Measurements from ENCODE around the gene WFDC10A.
A peak's percentile ranks its signal among the peaks of the same experiment; 100 is the strongest.

Gene WFDC10A

DNA sequence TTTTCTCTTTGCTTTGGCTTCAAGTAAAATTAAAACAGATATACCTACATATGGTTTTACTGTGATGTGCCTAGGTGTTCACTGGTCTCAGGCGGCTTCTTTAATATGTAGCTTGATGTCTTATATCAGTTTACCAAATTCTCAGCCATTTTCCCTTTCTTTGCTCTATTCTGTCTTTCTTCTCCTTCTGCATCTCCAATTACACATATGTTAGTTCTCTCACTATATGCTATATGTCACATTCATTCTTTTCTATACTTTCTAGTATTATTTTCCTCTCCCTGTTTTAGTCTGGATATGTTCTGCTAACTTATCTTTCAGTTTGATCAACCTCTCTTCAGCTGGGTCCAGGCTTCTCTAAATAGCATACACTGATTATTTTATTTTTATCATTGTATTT lies 36.0 kb upstream of the WFDC10A start:
- no peak for DNase-seq (ENCODE audit: low read depth in 2 of 2)
- TF ChIP-seq, protein P1, sequence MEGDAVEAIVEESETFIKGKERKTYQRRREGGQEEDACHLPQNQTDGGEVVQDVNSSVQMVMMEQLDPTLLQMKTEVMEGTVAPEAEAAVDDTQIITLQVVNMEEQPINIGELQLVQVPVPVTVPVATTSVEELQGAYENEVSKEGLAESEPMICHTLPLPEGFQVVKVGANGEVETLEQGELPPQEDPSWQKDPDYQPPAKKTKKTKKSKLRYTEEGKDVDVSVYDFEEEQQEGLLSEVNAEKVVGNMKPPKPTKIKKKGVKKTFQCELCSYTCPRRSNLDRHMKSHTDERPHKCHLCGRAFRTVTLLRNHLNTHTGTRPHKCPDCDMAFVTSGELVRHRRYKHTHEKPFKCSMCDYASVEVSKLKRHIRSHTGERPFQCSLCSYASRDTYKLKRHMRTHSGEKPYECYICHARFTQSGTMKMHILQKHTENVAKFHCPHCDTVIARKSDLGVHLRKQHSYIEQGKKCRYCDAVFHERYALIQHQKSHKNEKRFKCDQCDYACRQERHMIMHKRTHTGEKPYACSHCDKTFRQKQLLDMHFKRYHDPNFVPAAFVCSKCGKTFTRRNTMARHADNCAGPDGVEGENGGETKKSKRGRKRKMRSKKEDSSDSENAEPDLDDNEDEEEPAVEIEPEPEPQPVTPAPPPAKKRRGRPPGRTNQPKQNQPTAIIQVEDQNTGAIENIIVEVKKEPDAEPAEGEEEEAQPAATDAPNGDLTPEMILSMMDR (IDR thresholded peaks at IDR 0.05; ENCODE audit: low read depth, low read length), result no peak
- H3K4me3 ChIP-seq (replicated peaks in 1 of 2; ENCODE audit: low read depth in 2 of 2, low read length in 2 of 2), result no peak overlapping the region

DNA sequence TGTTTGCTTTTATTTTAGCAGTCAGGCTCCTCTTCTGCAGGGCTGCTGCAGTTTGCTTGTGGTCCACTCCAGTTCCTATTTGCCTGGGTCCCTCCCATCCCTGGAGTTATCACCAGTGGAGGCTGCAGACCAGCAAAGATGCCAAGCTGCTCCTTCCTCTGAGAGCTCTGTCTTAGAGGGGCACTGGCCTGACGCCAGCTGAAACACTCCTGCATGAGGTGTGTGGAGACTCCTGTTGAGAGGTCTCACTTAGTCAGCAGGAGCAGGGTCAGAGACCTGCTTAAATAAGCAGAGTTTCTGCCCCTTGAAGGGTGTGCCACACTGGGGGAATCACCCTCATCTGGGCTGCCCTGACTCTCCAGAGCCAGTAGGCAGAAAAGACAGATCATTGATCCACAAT lies 34.3 kb upstream of the WFDC10A start:
- H3K4me3 ChIP-seq (replicated peaks in 1 of 2; ENCODE audit: low read depth in 2 of 2, low read length in 2 of 2), result no peak overlapping the region
- TF ChIP-seq, protein P1 (IDR thresholded peaks at IDR 0.05; ENCODE audit: low read depth, low read length), result no peak
- no peak for DNase-seq (ENCODE audit: low read depth in 2 of 2)

DNA sequence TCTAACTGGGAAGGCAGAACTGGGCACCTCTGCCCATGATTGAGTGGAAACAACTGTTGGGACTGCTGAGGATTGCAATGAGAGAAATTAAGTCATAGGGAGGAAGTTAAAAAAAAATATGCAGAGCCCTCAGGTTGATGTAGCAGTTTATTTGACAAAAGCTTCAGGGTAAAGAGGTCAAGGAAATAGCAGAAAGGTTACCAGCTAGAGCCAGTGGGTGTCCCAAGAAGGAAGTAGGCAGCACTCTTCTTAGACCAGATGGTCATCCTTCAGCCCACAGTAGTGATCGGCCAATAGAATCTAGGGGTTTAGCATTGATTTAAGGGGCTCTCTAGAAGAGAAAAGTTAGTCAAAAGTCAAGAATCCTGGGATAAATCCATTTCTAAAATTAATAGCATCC lies 21.7 kb upstream of the WFDC10A start:
- TF ChIP-seq, protein P1 (IDR thresholded peaks at IDR 0.05; ENCODE audit: low read depth, low read length), result no peak
- DNase-seq (ENCODE audit: low read depth in 2 of 2), result no peak

GRCh38 chr20:45611054-45611453 lies 18.5 kb upstream of the WFDC10A start:
- peak; percentile 43 to 73 for DNase-seq (ENCODE audit: low read depth in 2 of 2)
- no peak overlapping the region for H3K4me3 ChIP-seq (replicated peaks in 1 of 2; ENCODE audit: low read depth in 2 of 2, low read length in 2 of 2)
- TF ChIP-seq, protein P1 (IDR thresholded peaks at IDR 0.05; ENCODE audit: low read depth, low read length), result no peak

More for the DNA sequence above, 21.7 kb upstream of the WFDC10A start:
- H3K4me3 ChIP-seq (replicated peaks in 1 of 2; ENCODE audit: low read depth in 2 of 2, low read length in 2 of 2), result no peak overlapping the region

DNA sequence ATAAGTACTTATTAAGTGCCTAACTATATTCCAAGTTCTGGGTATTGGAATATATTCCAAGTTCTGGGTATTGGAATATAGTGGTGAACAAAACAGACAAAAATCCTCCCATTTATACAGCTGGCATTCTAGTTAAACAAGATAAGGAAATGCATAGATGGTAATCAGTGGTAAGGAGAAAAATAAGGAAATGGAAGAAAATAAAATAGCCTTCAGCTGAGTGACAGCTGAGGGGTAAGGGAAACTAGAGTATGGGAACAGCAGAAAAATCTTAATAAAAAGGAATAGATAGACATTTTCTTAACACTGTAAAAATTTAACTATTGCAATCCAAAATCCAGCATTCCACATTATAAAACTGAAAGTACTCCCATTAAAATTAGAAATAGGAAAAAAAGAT lies 17.2 kb upstream of the WFDC10A start:
- TF ChIP-seq, protein P1 (IDR thresholded peaks at IDR 0.05; ENCODE audit: low read depth, low read length), result no peak
- H3K4me3 ChIP-seq (replicated peaks in 1 of 2; ENCODE audit: low read depth in 2 of 2, low read length in 2 of 2), result no peak overlapping the region
- DNase-seq (ENCODE audit: low read depth in 2 of 2), result no peak

DNA sequence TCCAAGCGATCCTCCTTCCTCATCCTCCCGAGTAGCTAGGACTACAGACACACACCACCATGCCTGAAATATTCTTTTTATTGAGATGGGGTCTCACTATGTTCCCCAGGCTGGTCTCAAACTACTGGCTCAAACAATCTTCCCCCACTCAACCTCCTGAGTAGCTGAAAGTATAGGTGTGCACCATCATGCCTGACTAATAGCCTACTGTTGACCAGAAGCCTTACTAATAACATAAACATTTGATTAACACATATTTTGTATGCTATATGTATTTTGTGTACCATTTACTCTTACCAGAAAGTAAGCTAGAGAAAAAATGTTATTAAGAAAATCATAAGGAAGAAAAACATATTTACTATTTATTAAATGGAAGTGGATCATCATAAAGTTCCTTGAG lies 11.9 kb upstream of the WFDC10A start:
- H3K4me3 ChIP-seq (replicated peaks in 1 of 2; ENCODE audit: low read depth in 2 of 2, low read length in 2 of 2), result no peak overlapping the region
- DNase-seq (ENCODE audit: low read depth in 2 of 2), result no peak
- TF ChIP-seq, protein P1 (IDR thresholded peaks at IDR 0.05; ENCODE audit: low read depth, low read length), result no peak

- TF ChIP-seq, protein P1 (IDR thresholded peaks at IDR 0.05; ENCODE audit: low read depth, low read length), result no peak
- no peak overlapping the region for H3K4me3 ChIP-seq (replicated peaks in 1 of 2; ENCODE audit: low read depth in 2 of 2, low read length in 2 of 2)
- DNase-seq (ENCODE audit: low read depth in 2 of 2), result no peak
These were observed 7.9 kb upstream of the WFDC10A start for GRCh38 chr20:45621593-45621992.
